HCT116 (cell line): ENCODE data around the gene FRAS1.

Source experiments
- POLR2A ChIP-seq: IDR thresholded peaks from 2 replicates; pipeline ENCODE4 v1.7.0; 2011; ENCODE audit warnings: borderline replicate concordance; ENCODE audit not compliant: insufficient read depth, insufficient read length; ENCODE audit errors: extremely low read depth
- POLR2AphosphoS5 ChIP-seq: IDR thresholded peaks from 2 replicates; pipeline ENCODE4 v1.6.1; 2011; ENCODE audit warnings: mild to moderate bottlenecking, low read depth, low read length, moderate library complexity
- RAD21 ChIP-seq: IDR thresholded peaks from 2 replicates; pipeline ENCODE4 v1.6.1; 2012; ENCODE audit warnings: low read depth, mild to moderate bottlenecking
- TF ChIP-seq, protein P1 (sequence below), 3 experiments: fragments of 200-600 bp in 1 of 3; sonication (generic) in 1 of 3; IDR thresholded peaks in 2 of 3; conservative IDR thresholded peaks in 1 of 3; 2 replicates each; pipeline ENCODE4 v1.5.1; 2012 to 2017; ENCODE audit warnings: low read depth in 2 of 3, low read length in 2 of 3, antibody characterized with exemption in 1 of 3, borderline replicate concordance in 1 of 3, control low read depth in 1 of 3, mild to moderate bottlenecking in 1 of 3, mixed read lengths in 1 of 3, mixed run types in 1 of 3, moderate library complexity in 1 of 3; ENCODE audit not compliant: insufficient read depth in 1 of 3

GRCh38 chr4:78167510-78167909 is 110.4 kb downstream of the FRAS1 start:
- TF ChIP-seq POLR2AphosphoS5 (no peak), RAD21 (no peak), POLR2A (no peak)
- TF ChIP-seq, protein P1, sequence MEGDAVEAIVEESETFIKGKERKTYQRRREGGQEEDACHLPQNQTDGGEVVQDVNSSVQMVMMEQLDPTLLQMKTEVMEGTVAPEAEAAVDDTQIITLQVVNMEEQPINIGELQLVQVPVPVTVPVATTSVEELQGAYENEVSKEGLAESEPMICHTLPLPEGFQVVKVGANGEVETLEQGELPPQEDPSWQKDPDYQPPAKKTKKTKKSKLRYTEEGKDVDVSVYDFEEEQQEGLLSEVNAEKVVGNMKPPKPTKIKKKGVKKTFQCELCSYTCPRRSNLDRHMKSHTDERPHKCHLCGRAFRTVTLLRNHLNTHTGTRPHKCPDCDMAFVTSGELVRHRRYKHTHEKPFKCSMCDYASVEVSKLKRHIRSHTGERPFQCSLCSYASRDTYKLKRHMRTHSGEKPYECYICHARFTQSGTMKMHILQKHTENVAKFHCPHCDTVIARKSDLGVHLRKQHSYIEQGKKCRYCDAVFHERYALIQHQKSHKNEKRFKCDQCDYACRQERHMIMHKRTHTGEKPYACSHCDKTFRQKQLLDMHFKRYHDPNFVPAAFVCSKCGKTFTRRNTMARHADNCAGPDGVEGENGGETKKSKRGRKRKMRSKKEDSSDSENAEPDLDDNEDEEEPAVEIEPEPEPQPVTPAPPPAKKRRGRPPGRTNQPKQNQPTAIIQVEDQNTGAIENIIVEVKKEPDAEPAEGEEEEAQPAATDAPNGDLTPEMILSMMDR (IDR thresholded peaks at IDR 0.05 in 2 of 3, conservative IDR thresholded peaks at IDR 0.05 in 1 of 3; ENCODE audit: borderline replicate concordance in 1 of 3, insufficient read depth in 1 of 3, low read depth in 2 of 3, low read length in 2 of 3) = no peak
